ENCODE results near the gene MTX1.
A peak's percentile ranks its signal among the peaks of the same experiment; 100 is the strongest.
"Not testable (repeated sequence)": the region's sequence is repeated elsewhere in the genome, so short reads cannot be mapped to it uniquely, and the experiment has no call there.

MTX1 gene

GRCh38 chr1:155209312-155209721 lies 822 bp downstream of the MTX1 start:
- DNase-seq: no peak

GRCh38 chr1:155210314-155211104 lies 2.0 kb downstream of the MTX1 start:
- DNase-seq: no peak

GRCh38 chr1:155211381-155212050 lies 3.0 kb downstream of the MTX1 start:
- DNase-seq: not testable (repeated sequence)

GRCh38 chr1:155212051-155212440 lies 3.6 kb downstream of the MTX1 start:
- not testable (repeated sequence) for DNase-seq

GRCh38 chr1:155214702-155215101 lies 6.2 kb downstream of the MTX1 start:
- not testable (repeated sequence) for DNase-seq

- peak in 1 of 2 donors; percentile 41 for DNase-seq
Measured at GRCh38 chr1:155218854-155219591, 10.5 kb downstream of the MTX1 start.

- no peak for DNase-seq
Measured at GRCh38 chr1:155219592-155220031, 11.1 kb downstream of the MTX1 start.

GRCh38 chr1:155220211-155220965 lies 11.9 kb downstream of the MTX1 start:
- DNase-seq: not testable (repeated sequence)

GRCh38 chr1:155223047-155223446 lies 14.6 kb downstream of the MTX1 start:
- DNase-seq: no peak

- DNase-seq: not testable (repeated sequence)
Measured at GRCh38 chr1:155225404-155225759, 16.9 kb downstream of the MTX1 start.

- peak; percentile 69 to 91 for DNase-seq
Measured at GRCh38 chr1:155226188-155226909, 17.9 kb downstream of the MTX1 start.

- DNase-seq: peak in 1 of 2 donors; percentile 72
Measured at GRCh38 chr1:155226910-155227260, 18.4 kb downstream of the MTX1 start.

GRCh38 chr1:155227261-155228095 lies 19.0 kb downstream of the MTX1 start:
- DNase-seq: peak; percentile 99 to 100

- no peak for DNase-seq
Measured at GRCh38 chr1:155228096-155228427, 19.6 kb downstream of the MTX1 start.

GRCh38 chr1:155231302-155231701 lies 22.8 kb downstream of the MTX1 start:
- not testable (repeated sequence) for DNase-seq

- not testable (repeated sequence) for DNase-seq
Measured at GRCh38 chr1:155232001-155232978, 23.8 kb downstream of the MTX1 start.

GRCh38 chr1:155233502-155233901 lies 25.0 kb downstream of the MTX1 start:
- DNase-seq: not testable (repeated sequence)

GRCh38 chr1:155235375-155235774 lies 26.9 kb downstream of the MTX1 start:
- not testable (repeated sequence) for DNase-seq

- no peak for DNase-seq
Measured at GRCh38 chr1:155236451-155236850, 28.0 kb downstream of the MTX1 start.

All from stimulated activated CD4-positive, alpha-beta T cell treated with anti-CD3 and anti-CD28 coated beads, Interleukin-2, amount 100 ng/mL, for 48 hours (primary cell).